ENCODE data around the gene ARID4A. TPM values are rescaled to one million over a fixed set of nuclear protein-coding genes. Genes with fewer than 3 reads are reported as not detected.

Gene ARID4A
- total and polyA plus RNA-seq, 2 of the 13 experiments (the other 11 are each of a cell fraction or from before 2014, with no cell fraction given), result 7.2 to 9.7 TPM

GRCh38 chr14:58272588-58273372 is 25.6 kb upstream of the ARID4A start (continued):
- peak; percentile 77 for TF ChIP-seq ZNF614 (CRISPR knock-in tag; IDR thresholded peaks at IDR 0.05; ENCODE audit: borderline replicate concordance)
- TF ChIP-seq MEIS1 (CRISPR knock-in tag; IDR thresholded peaks at IDR 0.05; ENCODE audit: borderline replicate concordance), result 0 out of 2 replicates have a peak, but pooled peaks have one; percentile 45
- TF ChIP-seq ZNF296 (CRISPR knock-in tag; conservative IDR thresholded peaks at IDR 0.05), result no peak
- no peak for TF ChIP-seq BORCS8-MEF2B (CRISPR knock-in tag; IDR thresholded peaks at IDR 0.05)
- TF ChIP-seq CREM (IDR thresholded peaks at IDR 0.05), result peak; percentile 44; the same call in 1 of the 2 replicates
- TF ChIP-seq CREM (CRISPR knock-in tag; IDR thresholded peaks at IDR 0.05), result no peak
- no peak for TF ChIP-seq PRDM4 (CRISPR knock-in tag; IDR thresholded peaks at IDR 0.05; ENCODE audit: borderline replicate concordance)
- TF ChIP-seq E2F5 (CRISPR knock-in tag; conservative IDR thresholded peaks at IDR 0.05), result no peak
- 0 out of 2 replicates have a peak, but pooled peaks have one; percentile 9 for TF ChIP-seq TCF7 (IDR thresholded peaks at IDR 0.05; ENCODE audit: low read depth)
- TF ChIP-seq TFE3 (CRISPR knock-in tag; IDR thresholded peaks at IDR 0.05), result peak; percentile 54; the same call in 1 of the 2 replicates
- TF ChIP-seq KLF9 (CRISPR knock-in tag; IDR thresholded peaks at IDR 0.05; ENCODE audit: low read depth), result no peak
- no peak for TF ChIP-seq NFE2 (CRISPR knock-in tag; IDR thresholded peaks at IDR 0.05)
- TF ChIP-seq SIX4 (CRISPR knock-in tag; IDR thresholded peaks at IDR 0.05), result peak; percentile 71
- TF ChIP-seq NCOA2 (CRISPR knock-in tag; IDR thresholded peaks at IDR 0.05), result peak; percentile 76
- TF ChIP-seq ARNT (IDR thresholded peaks at IDR 0.05), result no peak
- peak; percentile 40; the same call in 1 of the 2 replicates for TF ChIP-seq KAT7 (CRISPR knock-in tag; IDR thresholded peaks at IDR 0.05; ENCODE audit: borderline replicate concordance)
- no peak for TF ChIP-seq HOXD1 (CRISPR knock-in tag; IDR thresholded peaks at IDR 0.05)
- TF ChIP-seq RNF219 (CRISPR knock-in tag; IDR thresholded peaks at IDR 0.05), result no peak
- TF ChIP-seq EP300 (IDR thresholded peaks at IDR 0.05; ENCODE audit: low read depth in 2 of 2, low read length in 2 of 2), result peak in 1 of 2 experiments; percentile 70; a peak in 2 of 4 replicates
- no peak for TF ChIP-seq EP300 (CRISPR knock-in tag; IDR thresholded peaks at IDR 0.05; ENCODE audit: borderline replicate concordance)
- no peak for TF ChIP-seq CERS6 (CRISPR knock-in tag; IDR thresholded peaks at IDR 0.05)
- peak; percentile 68; the same call in 1 of the 2 replicates for TF ChIP-seq RAD21 (CRISPR knock-in tag; IDR thresholded peaks at IDR 0.05)
- no peak for TF ChIP-seq ZNF781 (CRISPR knock-in tag; IDR thresholded peaks at IDR 0.05; ENCODE audit: borderline replicate concordance, not compliant biosample characterization)

Measured in HepG2 (cell line).